SIG-M5 treated with dmso at 0.1 percent for 504 hours (cell line): ENCODE measurements around the gene DTD1.

ENCODE experiments used
- DNase-seq: peaks from one replicate; lab custom pipeline; 2025; ENCODE audit not compliant: unreplicated experiment; lab: John Stamatoyannopoulos, UW

Gene DTD1

DNA sequence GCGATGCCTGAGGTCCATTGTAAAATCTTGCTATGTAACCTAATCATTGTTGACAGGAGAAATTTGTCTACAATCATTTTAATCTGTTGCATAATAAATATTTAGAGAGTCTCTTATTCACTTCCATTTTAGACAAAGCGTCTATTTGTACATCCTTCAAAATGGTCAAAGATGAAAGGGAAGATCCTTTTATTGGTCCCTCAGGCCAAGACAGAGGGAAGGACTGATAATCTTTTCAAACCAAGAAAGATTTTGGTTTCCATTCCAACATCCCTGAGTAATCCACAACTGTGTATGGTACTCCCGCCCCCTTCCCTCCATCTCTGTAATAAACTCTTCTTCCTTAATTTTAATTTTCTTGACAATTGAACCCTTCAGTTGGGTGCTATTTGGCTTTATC is 114.1 kb downstream of the DTD1 start:
- DNase-seq = no peak

DNA sequence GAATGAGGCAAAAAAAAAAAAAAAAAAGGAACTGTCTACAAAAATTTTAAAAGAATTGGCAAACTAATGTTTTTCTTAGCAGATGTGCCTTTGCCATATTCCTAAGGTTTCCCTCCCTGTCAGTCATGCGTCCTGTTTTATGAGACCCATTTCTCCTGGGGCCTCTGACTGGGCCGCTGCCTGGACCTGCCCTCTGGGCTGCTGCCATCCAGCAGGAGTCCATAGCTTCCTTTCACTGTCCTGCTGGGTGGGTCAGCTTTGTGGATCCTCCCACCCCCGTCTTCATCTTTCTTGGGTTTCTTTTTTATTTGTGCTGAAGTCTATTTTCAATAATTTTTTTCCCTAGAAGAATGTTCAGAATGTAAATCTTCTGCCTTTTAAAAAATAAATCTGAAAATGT is 114.9 kb downstream of the DTD1 start:
- no peak for DNase-seq

- DNase-seq = no peak
Observed at GRCh38 chr20:18705490-18705889, 117.6 kb downstream of the DTD1 start.

GRCh38 chr20:18705910-18706309 is 118.1 kb downstream of the DTD1 start:
- DNase-seq = no peak

GRCh38 chr20:18712131-18712530 is 124.3 kb downstream of the DTD1 start:
- no peak for DNase-seq

DNA sequence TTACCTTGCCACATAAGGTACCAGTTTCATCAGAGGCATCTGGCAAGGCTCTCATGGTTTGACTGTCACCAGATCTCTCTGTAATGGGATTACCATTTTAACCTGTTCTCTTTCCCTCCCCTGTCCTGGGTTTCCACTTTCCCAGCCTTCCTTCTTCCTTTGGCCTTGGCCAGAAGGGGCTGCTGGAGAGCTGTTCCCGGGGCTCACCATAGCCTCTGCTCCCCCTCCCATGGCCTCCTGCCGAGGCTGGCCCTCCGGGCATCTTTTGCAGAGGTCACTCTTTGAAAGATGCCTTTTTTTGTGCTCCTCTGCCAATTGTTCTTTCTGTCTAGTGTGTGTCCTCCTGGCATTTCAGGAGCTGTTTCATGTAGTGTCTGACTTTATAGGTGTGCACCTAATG is 125.0 kb downstream of the DTD1 start:
- no peak for DNase-seq

DNA sequence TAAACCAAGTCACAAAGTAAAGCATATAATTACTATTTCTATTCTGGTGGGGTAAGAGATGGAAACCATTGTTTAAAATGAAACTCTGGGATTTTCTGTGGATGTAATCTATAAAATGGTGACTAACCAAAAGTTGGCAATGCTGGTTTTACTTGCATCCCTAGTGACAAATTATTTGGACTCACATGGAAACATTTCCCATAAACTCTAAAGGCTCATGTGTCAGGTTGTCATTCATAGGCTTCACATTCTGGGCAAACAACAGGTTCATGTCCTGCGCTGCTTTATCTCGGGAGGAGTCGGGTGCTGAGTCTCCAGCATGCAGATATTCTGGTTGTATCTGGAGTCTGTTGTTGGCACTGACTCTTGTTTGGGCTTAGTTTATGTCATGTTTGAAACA is 127.7 kb downstream of the DTD1 start:
- DNase-seq = no peak

DNA sequence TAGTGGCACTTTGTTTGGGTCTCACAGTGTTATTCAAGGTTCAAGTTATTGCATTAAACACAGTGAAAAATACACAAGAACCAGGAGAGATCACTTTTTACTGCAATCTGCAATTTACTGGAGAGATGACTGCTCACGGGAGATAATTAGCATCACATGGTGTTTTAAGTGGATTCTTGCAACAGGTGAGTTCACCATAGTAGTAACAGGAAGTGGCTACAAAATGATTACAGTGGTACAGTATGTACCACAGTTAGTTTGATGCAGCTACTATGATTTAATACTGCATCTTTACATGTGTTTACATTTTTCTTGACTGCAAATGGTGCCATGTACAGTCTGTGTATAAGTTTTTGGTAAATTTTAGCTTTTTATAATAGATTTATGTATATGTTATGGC is 129.2 kb downstream of the DTD1 start:
- no peak for DNase-seq

DNA sequence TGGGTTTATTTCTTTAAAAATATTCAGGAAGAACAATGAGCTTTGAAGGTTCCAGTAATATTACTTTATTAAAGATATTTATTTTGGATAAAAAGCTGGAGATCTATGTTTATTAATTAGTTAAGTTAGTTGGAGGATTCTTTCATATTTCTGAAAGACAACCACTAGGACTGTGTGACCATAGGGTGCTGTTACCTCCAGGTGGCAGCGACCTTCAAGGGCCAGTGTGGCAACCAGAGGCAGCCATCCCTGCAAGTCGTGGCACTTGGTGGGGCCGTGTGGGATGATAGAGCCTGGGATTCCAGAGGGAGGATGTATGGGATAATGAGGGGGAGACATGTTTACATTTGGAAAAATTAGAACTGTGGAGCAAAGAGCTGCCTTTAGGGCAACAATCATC is 130.3 kb downstream of the DTD1 start:
- no peak for DNase-seq

DNA sequence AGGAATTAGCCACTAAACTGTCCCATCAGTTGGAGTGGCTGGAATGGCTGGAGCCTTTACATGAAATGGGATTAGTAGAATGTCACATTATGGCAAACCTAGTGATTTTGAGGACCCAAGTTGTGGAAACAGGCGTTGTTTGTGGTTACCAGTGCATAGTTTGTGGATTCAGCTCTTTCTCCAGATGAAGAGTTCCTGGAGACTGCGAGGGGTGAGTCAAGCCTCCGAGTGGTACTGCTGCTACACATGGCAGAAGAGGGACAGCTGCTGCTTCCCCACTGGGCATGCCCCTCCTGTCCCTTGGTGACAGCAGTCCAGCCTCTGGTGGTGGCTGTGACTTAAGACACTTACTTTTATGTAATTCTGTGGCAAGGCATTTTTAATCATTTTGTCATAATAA is 131.6 kb downstream of the DTD1 start:
- DNase-seq = no peak

DNA sequence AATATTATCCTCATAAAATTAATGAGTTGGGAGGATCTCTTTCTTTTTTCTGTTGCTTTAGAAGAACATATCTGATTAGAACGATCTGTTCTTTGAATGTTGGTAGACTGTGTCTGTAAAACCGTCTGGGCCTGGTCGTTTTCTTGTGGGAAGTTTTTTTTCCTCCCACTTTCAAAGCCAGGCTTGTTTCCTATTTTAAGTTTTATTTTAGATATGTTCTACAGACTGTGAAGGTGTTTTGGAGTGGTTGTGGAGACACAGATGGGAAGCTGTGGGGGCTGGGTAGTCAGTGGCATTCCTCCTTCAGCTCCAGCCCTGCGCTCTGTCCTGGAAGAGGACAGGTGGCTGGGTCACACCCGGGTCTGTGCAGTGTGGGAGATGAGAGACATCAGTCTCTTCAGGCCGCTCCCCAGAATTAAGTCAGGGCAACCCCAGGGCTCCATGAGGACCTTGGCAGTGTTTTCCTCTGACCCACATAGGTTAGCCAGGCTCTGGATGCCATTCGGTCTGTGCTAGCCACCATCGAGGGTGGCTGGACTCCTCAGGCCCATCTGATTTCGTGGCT is 133.8 kb downstream of the DTD1 start:
- DNase-seq = no peak

DNA sequence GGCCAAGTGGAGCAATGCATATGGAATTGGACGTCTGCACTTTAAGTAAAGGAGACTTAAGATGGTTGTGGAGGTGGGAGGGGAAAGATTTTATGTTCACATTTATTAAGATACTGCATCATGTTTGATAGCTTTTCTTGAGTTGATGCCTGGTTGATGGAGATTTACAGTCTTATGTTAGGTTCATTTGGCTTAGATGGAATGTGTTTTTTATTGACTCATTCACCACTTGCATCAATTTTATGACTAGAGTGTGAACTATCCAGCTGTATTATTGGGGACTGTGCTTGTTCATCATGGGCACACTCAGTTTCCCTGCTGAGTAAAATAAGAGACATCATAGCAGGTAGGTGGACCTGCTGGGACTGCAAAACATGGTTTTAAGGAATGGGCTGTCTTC is 134.5 kb downstream of the DTD1 start:
- no peak for DNase-seq

DNA sequence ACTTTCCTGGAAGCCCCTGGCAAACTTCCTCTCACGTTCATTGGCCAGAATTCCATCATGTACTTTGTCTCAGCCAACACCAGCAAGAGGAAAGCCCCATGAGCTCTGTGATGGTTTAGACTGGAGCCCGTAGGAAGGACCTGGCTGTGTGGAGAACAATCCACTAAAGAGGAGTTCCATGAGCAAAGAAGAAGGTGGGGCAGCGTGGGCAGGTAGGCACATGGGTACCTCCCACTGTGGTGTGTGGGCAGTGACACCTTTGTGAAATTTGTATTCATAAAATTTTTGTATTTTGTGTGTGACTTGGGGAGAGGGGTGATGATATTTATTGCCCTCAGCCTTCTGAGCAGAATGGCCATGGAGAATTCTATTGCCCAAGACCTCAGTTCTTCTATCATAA is 136.2 kb downstream of the DTD1 start:
- no peak for DNase-seq

GRCh38 chr20:18724788-18725464 is 137.1 kb downstream of the DTD1 start:
- DNase-seq = no peak

DNA sequence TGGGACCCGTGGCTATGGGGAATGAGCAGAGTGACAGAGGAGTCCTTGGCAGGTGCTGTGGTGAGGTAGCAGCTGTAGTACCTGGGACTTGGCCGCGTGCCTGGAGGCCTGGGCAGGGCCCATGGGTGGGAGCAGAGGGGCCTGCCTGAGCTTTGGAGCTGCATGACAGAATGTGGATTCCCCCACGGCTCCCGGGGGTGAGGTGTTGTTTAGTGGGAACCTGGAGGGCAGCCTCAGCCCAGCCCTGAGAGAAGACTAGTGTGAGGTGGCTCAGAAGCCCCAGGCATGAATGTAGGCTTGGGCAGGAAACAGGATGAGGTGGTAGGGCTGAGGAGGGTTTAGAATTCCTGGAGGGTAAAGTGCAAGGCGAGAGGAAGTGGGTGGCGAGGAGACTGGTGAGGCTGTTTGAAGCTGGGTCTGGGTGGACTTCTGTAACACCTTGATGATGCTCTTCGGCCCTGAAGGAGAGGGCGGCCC is 139.2 kb downstream of the DTD1 start:
- no peak for DNase-seq

DNA sequence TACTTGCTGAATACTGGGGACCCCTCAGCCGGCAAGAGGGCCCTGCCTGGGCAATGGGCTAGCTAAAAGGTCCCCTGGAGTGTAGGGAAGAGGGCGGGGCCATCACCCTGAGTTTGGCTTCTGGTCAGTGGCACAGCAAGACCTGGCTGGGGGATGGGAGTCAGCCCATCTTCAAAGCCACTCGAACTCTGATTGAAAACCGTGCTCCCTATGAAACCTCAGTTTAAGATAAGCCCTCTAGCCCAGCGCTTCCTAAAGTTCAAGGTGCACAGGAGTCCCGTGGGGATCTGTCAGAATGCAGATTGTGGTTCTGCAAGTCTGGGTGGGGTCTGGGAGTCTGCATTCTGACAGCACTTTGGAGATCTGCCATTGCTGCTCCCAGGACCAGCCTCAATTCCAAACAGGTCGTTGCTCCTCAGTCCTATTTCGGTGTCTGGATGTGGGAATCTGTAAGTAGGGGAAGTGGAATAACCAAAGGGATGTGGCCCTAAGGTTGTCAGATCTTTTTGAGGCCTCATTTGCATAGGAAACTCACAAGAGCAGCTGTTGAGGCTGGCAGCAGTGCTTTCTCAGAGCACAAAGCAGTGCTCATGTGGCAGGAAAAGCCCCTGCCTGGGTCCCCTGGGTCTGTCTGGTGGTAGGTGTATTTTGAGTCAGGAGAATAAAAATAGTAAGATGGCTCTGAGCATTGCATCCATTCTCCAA is 140.5 kb downstream of the DTD1 start:
- DNase-seq = no peak

DNA sequence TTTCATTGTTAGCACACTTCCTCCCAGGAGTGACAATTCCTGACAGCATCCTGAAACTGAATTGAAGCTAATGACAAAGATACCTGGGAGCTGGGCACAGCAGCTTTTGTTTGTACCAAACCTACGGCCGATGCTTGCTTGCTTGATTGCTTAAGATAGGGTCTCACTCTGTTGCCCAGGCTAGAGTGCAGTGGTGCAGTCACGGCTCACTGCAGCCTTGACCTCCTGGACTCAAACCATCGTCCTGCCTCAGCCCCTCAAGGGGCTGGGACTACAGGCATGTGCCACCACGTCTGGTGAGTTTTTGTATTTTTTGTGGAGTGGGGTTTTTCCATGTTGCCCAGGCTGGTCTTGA is 141.0 kb downstream of the DTD1 start:
- no peak for DNase-seq

DNA sequence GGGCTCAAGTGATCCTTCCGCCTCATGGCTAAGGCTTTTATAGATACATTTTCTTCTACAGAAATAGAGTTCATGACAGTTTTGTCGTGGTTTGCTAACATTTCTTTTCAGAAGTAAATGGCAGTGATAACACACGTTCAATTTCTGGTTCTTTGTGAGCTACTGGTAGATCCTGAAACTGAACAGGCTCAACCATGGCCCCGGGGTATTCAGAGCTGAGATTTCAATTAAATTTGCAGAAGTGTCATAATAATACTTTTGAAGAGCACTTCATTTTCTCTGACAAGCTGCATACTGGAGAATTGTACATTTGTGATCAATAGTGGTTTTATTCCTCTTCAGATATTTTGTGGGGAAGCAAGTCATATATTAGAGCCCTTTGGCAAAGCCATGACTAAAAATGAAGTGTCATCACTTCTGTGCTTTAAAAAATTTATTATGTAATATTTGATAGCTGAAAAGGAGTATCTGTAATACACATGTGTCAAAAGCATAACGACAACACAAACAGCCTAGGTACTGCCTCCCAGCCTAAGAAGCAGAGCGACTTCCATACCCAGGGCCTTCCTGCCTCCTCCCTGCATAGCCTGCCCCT is 141.5 kb downstream of the DTD1 start:
- DNase-seq = no peak

- no peak for DNase-seq
Observed at GRCh38 chr20:18731940-18732339, 144.1 kb downstream of the DTD1 start.

- DNase-seq = no peak
Observed at GRCh38 chr20:18734525-18735189, 146.8 kb downstream of the DTD1 start.

- no peak for DNase-seq
Observed at GRCh38 chr20:18737140-18737539, 149.3 kb downstream of the DTD1 start.

DNA sequence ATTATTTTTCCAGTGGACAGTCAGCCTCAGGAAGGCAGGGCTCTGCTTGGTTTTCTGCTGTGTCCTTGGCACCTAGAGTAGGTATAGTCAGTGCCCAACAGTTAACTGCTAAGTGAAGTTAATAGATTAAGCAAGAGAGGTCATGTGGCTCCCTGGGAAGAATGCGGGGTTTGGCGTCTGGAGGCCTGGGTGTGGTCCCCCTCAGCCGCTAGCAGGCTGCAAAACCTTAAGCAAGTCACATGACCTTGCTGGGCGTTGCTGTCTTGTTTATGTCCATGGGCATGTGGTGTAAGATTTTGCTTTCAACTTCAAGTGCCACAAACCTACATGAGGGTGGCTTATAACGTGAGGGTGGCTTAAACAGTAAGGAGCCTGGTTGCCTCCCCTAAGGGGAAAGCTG is 150.2 kb downstream of the DTD1 start:
- DNase-seq = peak; percentile 63
